Hypothalamus (tissue), 51 donors: ENCODE data around the gene OR2T10.
A peak's percentile ranks its signal among the peaks of the same experiment; 100 is the strongest.
"Not testable (repeated sequence)": the region's sequence is repeated elsewhere in the genome, so short reads cannot be mapped to it uniquely, and the experiment has no call there.

ENCODE experiments used
- DNase-seq, 51 donors: peaks; one replicate each; lab custom pipeline; 2025; lab: John Stamatoyannopoulos, UW

The OR2T10 gene

GRCh38 chr1:248597589-248597988, at the start of gene OR2T10:
OR2T10 (minus strand) TSS chr1:248597700; CDS start chr1:248593768, 3,932 bp downstream.
- no peak for DNase-seq

GRCh38 chr1:248645178-248645577, 47.7 kb upstream of the OR2T10 start, which contains the start of gene OR2T35:
OR2T35 (minus strand) TSS chr1:248645278; CDS start chr1:248639258, 6,020 bp downstream.
- not testable (repeated sequence) for DNase-seq

GRCh38 chr1:248642971-248643651, 45.6 kb upstream of the OR2T10 start:
- DNase-seq: not testable (repeated sequence)

GRCh38 chr1:248641583-248641982, 44.1 kb upstream of the OR2T10 start:
- not testable (repeated sequence) for DNase-seq

GRCh38 chr1:248640906-248641305, 43.4 kb upstream of the OR2T10 start:
- not testable (repeated sequence) for DNase-seq

- not testable (repeated sequence) for DNase-seq
These were observed 42.2 kb upstream of the OR2T10 start for GRCh38 chr1:248639652-248640051.

GRCh38 chr1:248636612-248637011, 39.1 kb upstream of the OR2T10 start:
- not testable (repeated sequence) for DNase-seq

GRCh38 chr1:248634991-248635390, 37.5 kb upstream of the OR2T10 start, which contains the start of gene OR2T11:
OR2T11 (minus strand) TSS chr1:248635091; CDS start chr1:248627128, 7,963 bp downstream.
- not testable (repeated sequence) for DNase-seq

- DNase-seq: no peak
These were observed 34.0 kb upstream of the OR2T10 start for GRCh38 chr1:248631354-248632008.

GRCh38 chr1:248630551-248630950, 33.1 kb upstream of the OR2T10 start:
- DNase-seq: no peak

- no peak for DNase-seq
These were observed 30.7 kb upstream of the OR2T10 start for GRCh38 chr1:248627971-248628844.

GRCh38 chr1:248625971-248626370, 28.5 kb upstream of the OR2T10 start:
- DNase-seq: no peak

GRCh38 chr1:248625166-248625565, 27.7 kb upstream of the OR2T10 start:
- no peak for DNase-seq

GRCh38 chr1:248622570-248623001, 25.1 kb upstream of the OR2T10 start:
- DNase-seq: no peak

GRCh38 chr1:248621770-248622169, 24.3 kb upstream of the OR2T10 start:
- no peak for DNase-seq

GRCh38 chr1:248618878-248619277, 21.4 kb upstream of the OR2T10 start:
- peak in 22 of 51 donors; percentile 2 to 44 (median 17) for DNase-seq

- no peak for DNase-seq
These were observed 20.6 kb upstream of the OR2T10 start for GRCh38 chr1:248618119-248618518.

GRCh38 chr1:248613742-248614141, 16.2 kb upstream of the OR2T10 start:
- DNase-seq: no peak

GRCh38 chr1:248611883-248612414, 14.4 kb upstream of the OR2T10 start:
- no peak for DNase-seq

- no peak for DNase-seq
These were observed 12.8 kb upstream of the OR2T10 start for GRCh38 chr1:248610301-248610700.

- no peak for DNase-seq
These were observed 1.9 kb upstream of the OR2T10 start for GRCh38 chr1:248599396-248599795.
